Osteoblast (primary cell): ENCODE data around the gene ANKRD31. TPM values are rescaled to one million over a fixed set of nuclear protein-coding genes. Genes with fewer than 3 reads are reported as not detected.

Experiments
- DNase-seq: peaks from one replicate; pipeline ENCODE4 v3.0.0; 2011; ENCODE audit warnings: low spot score, mixed read lengths; ENCODE audit not compliant: insufficient read length; ENCODE audit errors: missing footprints
- H2AFZ ChIP-seq: 2 replicates; pipeline ENCODE4 v1.6.0; 2011; ENCODE audit warnings: mild to moderate bottlenecking, low read length
- H3K27ac ChIP-seq: 2 replicates; pipeline ENCODE4 v1.5.1; 2011; ENCODE audit warnings: mild to moderate bottlenecking, low read depth, low read length, moderate library complexity
- H3K27me3 ChIP-seq: 2 replicates; pipeline ENCODE4 v1.6.0; 2012; ENCODE audit warnings: mild to moderate bottlenecking, control low read depth, inconsistent platforms, low read length, moderate library complexity; ENCODE audit not compliant: insufficient read depth
- H3K36me3 ChIP-seq: 2 replicates; pipeline ENCODE4 v1.5.1; 2011; ENCODE audit warnings: mild to moderate bottlenecking, low read length, control low read depth, moderate library complexity; ENCODE audit not compliant: insufficient read depth
- H3K4me1 ChIP-seq: 2 replicates; pipeline ENCODE4 v1.5.1; 2011; ENCODE audit warnings: mild to moderate bottlenecking, low read length, control low read depth, moderate library complexity; ENCODE audit not compliant: insufficient read depth
- H3K4me2 ChIP-seq: 2 replicates; pipeline ENCODE4 v1.6.0; 2011; ENCODE audit warnings: mild to moderate bottlenecking, low read length; ENCODE audit not compliant: insufficient read depth
- H3K4me3 ChIP-seq: fragments of 200-600 bp; sonication (generic); 3 replicates; pipeline ENCODE4 v1.5.1; 2012; ENCODE audit warnings: mild to moderate bottlenecking, low read length, inconsistent platforms; ENCODE audit not compliant: insufficient read depth
- H3K79me2 ChIP-seq: 2 replicates; pipeline ENCODE4 v1.6.0; 2012; ENCODE audit warnings: mild to moderate bottlenecking, low read length, control low read depth, inconsistent platforms; ENCODE audit not compliant: insufficient read depth
- H3K9me3 ChIP-seq: 2 replicates; pipeline ENCODE4 v1.5.1; 2011; ENCODE audit warnings: low read depth, low read length, control low read depth
- H4K20me1 ChIP-seq: 2 replicates; pipeline ENCODE4 v1.6.0; 2012; ENCODE audit warnings: mild to moderate bottlenecking, low read length, control low read depth; ENCODE audit not compliant: insufficient read depth
- CTCF ChIP-seq: IDR thresholded peaks from 2 replicates; pipeline ENCODE4 v1.5.1; 2011; ENCODE audit warnings: mild to moderate bottlenecking, low read depth, low read length, moderate library complexity; ENCODE audit errors: extremely low read depth
- total RNA-seq: library from RNA; depleted of rRNA; stranded (reverse); fragments of >200 nt; gene quantifications from 2 replicates; pipeline ENCODE4 v1.2.3, GENCODE V29; 2012

The ANKRD31 gene
- total RNA-seq, 1 donor, result 0.36 TPM

GRCh38 chr5:75200776-75201175 is 35.9 kb downstream of the ANKRD31 start:
- Histone ChIP-seq H4K20me1 (no peaks in the 10 kb centered on the region), H3K36me3 (no peaks in the 10 kb centered on the region), H2AFZ (no peak overlapping the region), H3K4me2 (no peak overlapping the region), H3K4me3 (no peak overlapping the region), H3K27me3 (no peaks in the 10 kb centered on the region), H3K27ac (no peak overlapping the region), H3K79me2 (no peaks in the 10 kb centered on the region), H3K4me1 (no peaks in the 10 kb centered on the region), H3K9me3 (no peaks in the 10 kb centered on the region)
- DNase-seq, result no peak
- TF ChIP-seq CTCF, result no peak

- Histone ChIP-seq H3K36me3 (no peaks in the 10 kb centered on the region), H3K79me2 (no peaks in the 10 kb centered on the region), H3K9me3 (no peaks in the 10 kb centered on the region), H2AFZ (no peak overlapping the region), H3K4me2 (no peak overlapping the region), H4K20me1 (no peaks in the 10 kb centered on the region), H3K27ac (no peak overlapping the region), H3K27me3 (no peaks in the 10 kb centered on the region), H3K4me3 (no peak overlapping the region), H3K4me1 (no peaks in the 10 kb centered on the region)
- no peak for TF ChIP-seq CTCF
- no peak for DNase-seq
Observed at GRCh38 chr5:75199946-75200345, 36.7 kb downstream of the ANKRD31 start.

GRCh38 chr5:75199071-75199470 is 37.6 kb downstream of the ANKRD31 start:
- H3K79me2 ChIP-seq, result no peaks in the 10 kb centered on the region
- H3K36me3 ChIP-seq, result no peaks in the 10 kb centered on the region
- no peaks in the 10 kb centered on the region for H4K20me1 ChIP-seq
- H3K9me3 ChIP-seq, result no peaks in the 10 kb centered on the region
- no peak overlapping the region for H3K4me3 ChIP-seq
- no peak overlapping the region for H3K27ac ChIP-seq
- no peaks in the 10 kb centered on the region for H3K4me1 ChIP-seq
- no peak overlapping the region for H3K4me2 ChIP-seq
- no peak overlapping the region for H2AFZ ChIP-seq
- no peak for TF ChIP-seq CTCF
- H3K27me3 ChIP-seq, result no peaks in the 10 kb centered on the region
- no peak for DNase-seq

GRCh38 chr5:75197745-75198144 is 38.9 kb downstream of the ANKRD31 start:
- Histone ChIP-seq H4K20me1 (no peaks in the 10 kb centered on the region), H3K4me3 (no peak overlapping the region), H3K79me2 (no peaks in the 10 kb centered on the region), H3K4me1 (no peaks in the 10 kb centered on the region), H3K27ac (no peak overlapping the region), H3K9me3 (no peaks in the 10 kb centered on the region), H3K36me3 (no peaks in the 10 kb centered on the region), H2AFZ (no peak overlapping the region), H3K4me2 (no peak overlapping the region), H3K27me3 (no peaks in the 10 kb centered on the region)
- DNase-seq, result no peak
- TF ChIP-seq CTCF, result no peak
